ENCODE measurements around the gene CFL1.

CFL1 gene

DNA sequence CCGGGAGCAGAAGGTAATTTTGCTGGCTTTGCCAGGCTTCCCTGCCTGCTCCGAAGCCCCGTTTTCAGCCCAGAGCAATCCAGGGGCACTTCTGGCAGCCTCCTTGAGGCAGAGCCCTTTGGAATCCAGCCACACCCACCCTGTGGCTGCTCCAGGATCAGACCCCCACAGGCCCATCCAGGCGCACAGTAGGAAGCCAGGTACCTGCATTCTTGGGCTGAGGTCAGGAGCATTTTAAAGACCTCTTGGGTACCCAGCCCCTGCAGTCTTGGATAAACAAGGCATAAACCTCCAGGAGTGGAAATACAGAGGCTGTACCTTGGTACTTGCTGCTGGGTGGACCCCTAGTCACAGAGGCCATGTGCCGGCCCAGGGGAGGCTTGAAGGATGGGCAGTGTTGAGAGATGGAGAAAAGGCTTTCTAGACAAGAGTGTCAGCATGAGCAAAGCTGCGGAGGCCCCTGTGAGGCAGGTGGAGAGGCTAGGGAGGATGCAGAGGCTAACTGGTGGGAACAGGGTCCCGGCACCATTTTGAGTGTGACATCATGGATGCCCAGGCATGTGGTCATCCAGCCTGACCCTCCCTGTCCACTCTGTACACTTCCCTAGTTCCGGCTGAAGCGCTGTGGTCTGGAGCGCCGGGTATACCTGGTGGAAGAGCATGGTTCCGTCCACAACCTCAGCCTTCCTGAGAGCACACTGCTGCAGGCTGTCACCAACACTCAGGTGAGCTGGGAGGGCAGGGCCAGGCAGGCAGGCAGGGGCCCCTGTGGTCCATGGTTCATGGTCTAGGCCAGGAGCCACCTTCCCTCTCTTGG, 6.1 kb upstream of the CFL1 start:
- H3K4me3 ChIP-seq (ENCODE audit: low read depth, low read length) = no peak overlapping the region
- H3K36me3 ChIP-seq = peaks cover 38% of the 10 kb centered on the region
- TF ChIP-seq, protein P1, sequence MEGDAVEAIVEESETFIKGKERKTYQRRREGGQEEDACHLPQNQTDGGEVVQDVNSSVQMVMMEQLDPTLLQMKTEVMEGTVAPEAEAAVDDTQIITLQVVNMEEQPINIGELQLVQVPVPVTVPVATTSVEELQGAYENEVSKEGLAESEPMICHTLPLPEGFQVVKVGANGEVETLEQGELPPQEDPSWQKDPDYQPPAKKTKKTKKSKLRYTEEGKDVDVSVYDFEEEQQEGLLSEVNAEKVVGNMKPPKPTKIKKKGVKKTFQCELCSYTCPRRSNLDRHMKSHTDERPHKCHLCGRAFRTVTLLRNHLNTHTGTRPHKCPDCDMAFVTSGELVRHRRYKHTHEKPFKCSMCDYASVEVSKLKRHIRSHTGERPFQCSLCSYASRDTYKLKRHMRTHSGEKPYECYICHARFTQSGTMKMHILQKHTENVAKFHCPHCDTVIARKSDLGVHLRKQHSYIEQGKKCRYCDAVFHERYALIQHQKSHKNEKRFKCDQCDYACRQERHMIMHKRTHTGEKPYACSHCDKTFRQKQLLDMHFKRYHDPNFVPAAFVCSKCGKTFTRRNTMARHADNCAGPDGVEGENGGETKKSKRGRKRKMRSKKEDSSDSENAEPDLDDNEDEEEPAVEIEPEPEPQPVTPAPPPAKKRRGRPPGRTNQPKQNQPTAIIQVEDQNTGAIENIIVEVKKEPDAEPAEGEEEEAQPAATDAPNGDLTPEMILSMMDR (IDR thresholded peaks at IDR 0.05; ENCODE audit: low read depth, low read length) = no peak
- H3K27me3 ChIP-seq = no peaks in the 10 kb centered on the region
- no peaks in the 10 kb centered on the region; the same call in 1 of the 2 replicates for H3K4me1 ChIP-seq
- H3K9me3 ChIP-seq = no peaks in the 10 kb centered on the region
- DNase-seq = no peak

- H3K36me3 ChIP-seq = peaks cover 38% of the 10 kb centered on the region
Observed at GRCh38 chr11:65862941-65863888, 5.2 kb upstream of the CFL1 start.

GRCh38 chr11:65862191-65862735, 4.3 kb upstream of the CFL1 start:
- no peak overlapping the region for H3K4me3 ChIP-seq (ENCODE audit: low read depth, low read length)
- H3K36me3 ChIP-seq = peaks cover 40% of the 10 kb centered on the region
- TF ChIP-seq, protein P1 (IDR thresholded peaks at IDR 0.05; ENCODE audit: low read depth, low read length) = no peak
- H3K4me1 ChIP-seq = no peaks in the 10 kb centered on the region
- H3K27me3 ChIP-seq = no peaks in the 10 kb centered on the region
- no peak for DNase-seq
- H3K9me3 ChIP-seq = no peaks in the 10 kb centered on the region

More at GRCh38 chr11:65862941-65863888, 5.2 kb upstream of the CFL1 start:
- no peaks in the 10 kb centered on the region for H3K9me3 ChIP-seq
- H3K4me3 ChIP-seq (ENCODE audit: low read depth, low read length) = no peak overlapping the region
- H3K4me1 ChIP-seq = no peaks in the 10 kb centered on the region; the same call in 1 of the 2 replicates
- TF ChIP-seq, protein P1 (IDR thresholded peaks at IDR 0.05; ENCODE audit: low read depth, low read length) = no peak
- H3K27me3 ChIP-seq = no peaks in the 10 kb centered on the region
- DNase-seq = no peak

DNA sequence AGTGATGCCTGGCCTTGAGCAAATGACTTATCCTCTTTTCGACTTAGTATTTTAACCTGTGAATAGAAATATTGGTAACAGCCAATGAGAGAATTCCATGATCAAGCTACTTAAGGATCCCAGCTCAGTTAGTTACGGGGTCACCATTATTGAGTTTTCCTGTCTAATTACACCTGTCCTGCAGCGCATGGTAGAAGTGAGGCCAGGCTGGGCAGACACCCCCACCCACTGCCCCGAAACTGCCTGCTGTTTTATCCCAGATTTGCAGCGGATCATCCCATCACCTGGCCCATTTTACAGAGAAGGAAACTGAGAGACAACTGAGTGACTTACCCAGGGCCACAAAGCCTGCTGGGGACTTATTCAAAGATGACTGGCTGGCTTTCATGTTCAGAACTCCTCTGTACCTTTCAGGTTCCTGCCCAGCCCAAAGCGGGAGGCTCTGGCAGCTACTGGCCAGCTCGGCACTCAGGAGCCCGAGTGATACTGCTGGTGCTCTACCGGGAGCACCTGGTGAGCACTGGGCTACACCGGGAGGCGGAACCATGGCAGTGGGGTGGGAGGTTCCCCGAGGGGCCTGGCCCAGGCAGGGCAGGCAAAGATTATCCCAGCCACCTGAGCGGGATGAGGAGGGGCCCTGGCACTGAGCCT, 3.7 kb upstream of the CFL1 start:
- H3K4me1 ChIP-seq = no peaks in the 10 kb centered on the region
- peaks cover 46% of the 10 kb centered on the region for H3K36me3 ChIP-seq
- no peaks in the 10 kb centered on the region for H3K9me3 ChIP-seq
- H3K4me3 ChIP-seq (ENCODE audit: low read depth, low read length) = peak overlapping the region; percentile 99
- TF ChIP-seq, protein P1 (IDR thresholded peaks at IDR 0.05; ENCODE audit: low read depth, low read length) = no peak
- no peak for DNase-seq
- H3K27me3 ChIP-seq = no peaks in the 10 kb centered on the region

DNA sequence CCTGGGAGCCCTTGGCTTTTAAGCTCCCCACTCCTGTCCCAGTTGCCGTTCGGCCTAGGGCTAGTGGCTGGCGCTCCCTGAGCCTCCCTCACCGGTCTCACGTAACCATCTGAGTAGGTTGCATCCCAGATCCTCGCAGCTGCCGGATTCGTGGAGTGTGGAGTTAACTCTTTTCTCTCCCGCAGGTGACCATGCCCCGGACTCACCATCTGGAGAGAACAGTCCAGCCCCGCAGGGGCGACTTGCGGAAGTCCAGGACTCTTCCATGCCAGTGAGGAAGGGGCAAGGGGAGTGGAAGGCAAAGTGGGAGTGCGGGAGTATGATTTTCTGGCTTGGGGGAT, 3.2 kb upstream of the CFL1 start:
- TF ChIP-seq, protein P1 (IDR thresholded peaks at IDR 0.05; ENCODE audit: low read depth, low read length) = no peak
- no peak for DNase-seq
- H3K4me1 ChIP-seq = no peaks in the 10 kb centered on the region
- peaks cover 52% of the 10 kb centered on the region for H3K36me3 ChIP-seq
- H3K9me3 ChIP-seq = no peaks in the 10 kb centered on the region
- H3K4me3 ChIP-seq (ENCODE audit: low read depth, low read length) = peak overlapping the region; percentile 99
- no peaks in the 10 kb centered on the region for H3K27me3 ChIP-seq

All from BE2C (cell line).